Body of pancreas (tissue), 4 donors: ENCODE measurements around the gene FLNC.

Experiments
- CTCF ChIP-seq, 7 experiments: fragments of 450-650 bp in 4 of 7; fragments of 200-600 bp in 3 of 7; sonication (generic) in 3 of 7; IDR thresholded peaks; one replicate each; pipeline ENCODE4 v1.5.1; 2016 to 2019; ENCODE audit warnings: antibody characterized with exemption in 7 of 7
- POLR2A ChIP-seq, 3 donors: fragments of 450-650 bp; IDR thresholded peaks; one replicate each; pipeline ENCODE4 v1.6.1; 2016; ENCODE audit warnings: antibody characterized with exemption in 3 of 3, mild to moderate bottlenecking in 2 of 3

- TF ChIP-seq CTCF (IDR thresholded peaks at IDR 0.05) (no peak), POLR2A (IDR thresholded peaks at IDR 0.05) (no peak)
Observed at GRCh38 chr7:128792471-128793180, 37.6 kb upstream of the FLNC start.
